Kasumi-1 (cell line): ENCODE measurements around the gene PRH1.
A peak's percentile ranks its signal among the peaks of the same experiment; 100 is the strongest.

Experiments used
- DNase-seq, 2 experiments: peaks; one replicate each; lab custom pipeline; 2025; lab: John Stamatoyannopoulos, UW

PRH1 gene

GRCh38 chr12:10884086-10884725 is at the start of gene PRH1:
TSS of gene PRH1 (minus strand) at chr12:10884255. CDS start at chr12:10884217, 38 bp downstream.
- DNase-seq = no peak

GRCh38 chr12:10928746-10929286 is 44.8 kb upstream of the PRH1 start, which contains the start of gene PRH2:
TSS of gene PRH2 (plus strand) at chr12:10929236. CDS start at chr12:10929274, 38 bp downstream.
- DNase-seq = no peak

GRCh38 chr12:10926269-10926668 is 42.2 kb upstream of the PRH1 start:
- no peak for DNase-seq

- DNase-seq = no peak
Observed at GRCh38 chr12:10919809-10920208, 35.8 kb upstream of the PRH1 start.

- no peak for DNase-seq
Observed at GRCh38 chr12:10910380-10910779, 26.3 kb upstream of the PRH1 start.

GRCh38 chr12:10909462-10909861 is 25.4 kb upstream of the PRH1 start, which contains the start of gene TAS2R13:
TSS of gene TAS2R13 (minus strand) at chr12:10909562. CDS start at chr12:10909298, 264 bp downstream.
- DNase-seq = no peak

GRCh38 chr12:10904686-10905085 is 20.6 kb upstream of the PRH1 start:
- no peak for DNase-seq

GRCh38 chr12:10901427-10901826 is 17.4 kb upstream of the PRH1 start:
- peak in 1 of 2 experiments; percentile 8 for DNase-seq

GRCh38 chr12:10900972-10901371 is 16.9 kb upstream of the PRH1 start:
- no peak for DNase-seq

- no peak for DNase-seq
Observed at GRCh38 chr12:10900530-10900929, 16.5 kb upstream of the PRH1 start.

GRCh38 chr12:10896854-10897253 is 12.8 kb upstream of the PRH1 start:
- DNase-seq = no peak

- DNase-seq = no peak
Observed at GRCh38 chr12:10891937-10892336, 7.9 kb upstream of the PRH1 start.

GRCh38 chr12:10889226-10889625 is 5.2 kb upstream of the PRH1 start:
- no peak for DNase-seq

- DNase-seq = no peak
Observed at GRCh38 chr12:10873378-10873777, 10.7 kb downstream of the PRH1 start.

GRCh38 chr12:10867381-10867780 is 16.7 kb downstream of the PRH1 start:
- DNase-seq = no peak

- DNase-seq = no peak
Observed at GRCh38 chr12:10863512-10864218, 20.4 kb downstream of the PRH1 start.

GRCh38 chr12:10861366-10861765 is 22.7 kb downstream of the PRH1 start:
- DNase-seq = no peak

GRCh38 chr12:10855807-10856206 is 28.2 kb downstream of the PRH1 start:
- no peak for DNase-seq

GRCh38 chr12:10853776-10854175 is 30.3 kb downstream of the PRH1 start:
- no peak for DNase-seq

GRCh38 chr12:10851243-10851858 is 32.7 kb downstream of the PRH1 start:
- no peak for DNase-seq

- DNase-seq = peak; percentile 0 to 2
Observed at GRCh38 chr12:10849425-10849878, 34.6 kb downstream of the PRH1 start, which contains the start of gene PRR4. TSS of gene PRR4 (minus strand) at chr12:10849475. CDS start at chr12:10849437, 38 bp downstream.

- no peak for DNase-seq
Observed at GRCh38 chr12:10847744-10848143, 36.3 kb downstream of the PRH1 start.
